HG03064 (cell line): Measurements from ENCODE around the gene ZNF579.

Source experiments
- ATAC-seq: cut with Tn5 transposase; IDR thresholded peaks from one replicate; pipeline ENCODE4 v1.9.1; 2021; ENCODE audit warnings: low read depth; ENCODE audit not compliant: unreplicated experiment

ZNF579 gene, protein sequence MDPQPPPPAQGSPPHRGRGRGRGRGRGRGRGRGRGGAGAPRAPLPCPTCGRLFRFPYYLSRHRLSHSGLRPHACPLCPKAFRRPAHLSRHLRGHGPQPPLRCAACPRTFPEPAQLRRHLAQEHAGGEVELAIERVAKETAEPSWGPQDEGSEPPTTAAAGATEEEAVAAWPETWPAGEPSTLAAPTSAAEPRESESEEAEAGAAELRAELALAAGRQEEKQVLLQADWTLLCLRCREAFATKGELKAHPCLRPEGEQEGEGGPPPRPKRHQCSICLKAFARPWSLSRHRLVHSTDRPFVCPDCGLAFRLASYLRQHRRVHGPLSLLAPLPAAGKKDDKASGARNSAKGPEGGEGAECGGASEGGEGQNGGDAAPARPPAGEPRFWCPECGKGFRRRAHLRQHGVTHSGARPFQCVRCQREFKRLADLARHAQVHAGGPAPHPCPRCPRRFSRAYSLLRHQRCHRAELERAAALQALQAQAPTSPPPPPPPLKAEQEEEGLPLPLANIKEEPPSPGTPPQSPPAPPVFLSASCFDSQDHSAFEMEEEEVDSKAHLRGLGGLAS

DNA sequence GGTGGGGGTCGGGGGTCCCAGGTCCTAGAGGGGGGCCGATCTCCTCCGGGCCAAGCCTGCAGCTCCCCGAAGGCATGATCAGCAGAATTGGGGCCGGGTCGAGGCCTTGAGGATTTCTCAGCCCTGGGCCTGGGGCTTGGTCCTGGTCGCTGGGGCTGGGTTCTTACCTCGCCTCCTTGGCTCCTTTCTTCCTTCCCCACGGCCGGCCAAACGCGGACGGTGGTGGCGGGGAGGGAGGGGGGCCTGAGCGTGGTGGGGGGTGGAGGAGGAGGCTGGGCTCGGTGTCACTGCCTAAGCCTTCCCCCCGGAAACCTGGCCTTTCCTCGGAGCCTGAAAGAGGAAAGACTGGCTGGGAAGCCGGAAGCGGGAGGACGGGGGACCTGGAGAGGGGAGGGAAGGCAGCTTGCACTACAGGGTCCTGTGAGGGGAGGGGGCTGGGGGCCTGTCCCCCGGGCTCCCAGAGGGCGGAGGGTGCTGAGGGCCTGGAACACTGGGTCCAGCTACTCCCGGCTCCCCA lies at the start of gene ZNF579:
ZNF579 (minus strand) TSS at position 221 of the 517 bp plus-strand sequence. CDS start 1,209 bp downstream, outside the sequence.
- ATAC-seq, result no peak

DNA sequence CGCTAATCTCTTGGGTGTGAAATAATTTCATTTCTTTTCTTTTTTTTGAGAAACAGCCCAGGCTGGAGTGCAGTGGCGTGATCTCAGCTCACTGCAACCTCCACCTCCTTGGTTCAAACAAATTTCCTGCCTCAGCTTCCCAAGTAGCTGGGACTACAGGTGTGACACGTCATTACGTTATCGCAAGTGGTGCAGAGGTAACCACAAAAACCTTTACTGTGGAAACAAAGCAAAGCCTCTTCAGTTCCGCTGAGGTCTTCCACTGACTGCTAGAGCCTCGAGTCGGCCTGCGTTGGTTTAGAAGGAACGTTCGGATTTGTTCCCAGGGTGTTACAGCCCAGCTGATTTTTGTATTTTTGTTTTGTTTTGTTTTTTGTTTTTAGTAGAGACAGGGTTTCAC lies 45.7 kb upstream of the ZNF579 start:
- ATAC-seq, result no peak

DNA sequence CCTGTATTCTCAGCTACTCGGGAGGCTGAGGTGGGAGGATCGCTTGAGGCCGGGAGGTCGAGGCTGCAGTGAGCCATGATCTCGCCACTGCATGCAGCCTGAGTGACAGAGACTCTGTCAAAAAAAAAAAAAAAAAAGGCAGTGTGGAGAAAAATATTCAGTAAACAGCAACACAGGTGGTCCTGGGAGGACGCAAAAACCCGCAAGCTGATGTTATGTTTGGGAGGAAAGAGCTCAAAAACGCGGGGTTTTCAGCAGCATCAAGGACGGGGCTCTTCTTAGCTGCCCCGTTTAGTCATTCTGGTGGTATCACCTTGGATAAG lies 44.3 kb upstream of the ZNF579 start:
- ATAC-seq, result no peak

DNA sequence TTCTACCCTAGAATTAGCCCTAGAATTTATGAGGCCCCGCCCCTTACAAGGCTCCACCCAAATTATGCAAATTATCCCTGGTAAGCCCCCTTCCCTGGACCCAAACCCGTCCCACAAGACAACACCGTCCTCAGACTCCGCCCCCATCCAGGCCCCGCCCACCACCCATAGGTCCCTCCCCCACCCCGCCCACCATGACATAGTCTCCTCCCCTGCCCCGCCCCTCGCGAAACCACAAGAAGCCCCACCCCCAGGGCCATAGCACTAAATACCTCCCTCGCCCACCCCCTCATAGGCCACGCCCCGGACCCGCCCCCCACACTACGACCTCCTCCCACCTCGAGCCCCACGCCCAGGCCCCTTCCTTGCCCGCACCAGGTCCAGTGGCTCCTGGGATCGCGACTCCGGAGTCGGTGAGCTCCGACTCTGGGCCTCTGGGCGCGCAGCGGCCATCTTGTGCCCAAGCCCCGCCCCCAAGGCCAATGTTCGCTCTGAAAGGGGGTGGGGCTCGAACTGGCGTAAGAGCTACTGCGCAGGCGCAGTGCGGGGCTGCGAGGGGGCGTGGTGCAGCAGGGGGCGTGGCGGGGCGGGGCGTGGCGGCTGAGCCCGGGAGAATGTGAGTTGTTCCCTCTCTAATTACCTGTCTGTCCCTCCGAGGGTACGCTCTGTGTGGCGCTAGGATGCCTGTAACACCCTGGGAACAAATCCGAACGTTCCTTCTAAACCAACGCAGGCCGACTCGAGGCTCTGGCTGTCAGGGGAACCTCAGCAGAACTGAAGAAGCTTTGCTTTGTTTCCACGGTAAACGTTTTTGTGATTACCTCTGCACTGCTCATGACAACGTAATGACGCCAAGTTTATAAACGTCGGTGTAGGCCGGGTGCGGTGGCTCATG lies 43.7 kb upstream of the ZNF579 start, which contains the start of gene ZNF784:
ZNF784 (minus strand) TSS at position 458 of the 895 bp plus-strand sequence; CDS start at position 453, 5 bp downstream.
- ATAC-seq, result peak; percentile 59

DNA sequence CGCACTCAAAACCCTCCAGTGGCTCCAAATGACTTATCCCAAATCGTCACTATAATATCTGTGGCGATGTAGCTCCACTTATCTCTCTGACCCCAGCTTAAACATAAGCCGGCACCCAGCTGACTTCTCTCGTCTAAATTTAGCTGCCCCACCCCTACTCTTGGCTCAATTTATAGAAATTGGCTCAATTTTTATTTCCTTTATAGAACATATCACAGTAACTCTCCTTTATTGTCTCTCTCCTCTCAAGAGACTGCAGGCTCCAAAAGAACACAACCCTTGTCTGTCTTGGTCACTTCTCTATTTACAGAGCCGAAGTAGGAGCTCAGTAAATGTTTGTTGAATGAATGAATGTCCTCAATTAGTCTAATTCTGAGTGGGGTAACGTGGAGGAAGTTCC lies 42.9 kb upstream of the ZNF579 start:
- ATAC-seq, result no peak

DNA sequence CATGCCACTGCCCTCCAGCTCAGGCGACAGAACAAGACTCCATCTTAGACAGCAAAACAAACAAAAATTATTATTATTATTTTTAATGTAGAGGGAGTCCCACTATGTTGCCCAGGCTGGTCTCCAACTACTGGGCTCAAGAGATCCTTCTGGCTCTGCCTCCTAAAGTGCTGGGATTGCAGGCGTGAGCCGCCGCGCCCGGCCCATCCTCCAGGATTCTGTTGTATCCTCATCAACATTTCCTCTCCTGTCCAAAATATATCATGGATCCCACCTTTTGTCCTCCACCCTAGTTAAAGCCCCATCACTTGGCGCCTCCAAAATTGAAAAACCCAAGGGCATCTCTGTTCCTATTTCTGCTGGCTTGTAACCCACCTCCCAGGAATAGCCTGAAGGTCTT lies 42.5 kb upstream of the ZNF579 start:
- ATAC-seq, result no peak

DNA sequence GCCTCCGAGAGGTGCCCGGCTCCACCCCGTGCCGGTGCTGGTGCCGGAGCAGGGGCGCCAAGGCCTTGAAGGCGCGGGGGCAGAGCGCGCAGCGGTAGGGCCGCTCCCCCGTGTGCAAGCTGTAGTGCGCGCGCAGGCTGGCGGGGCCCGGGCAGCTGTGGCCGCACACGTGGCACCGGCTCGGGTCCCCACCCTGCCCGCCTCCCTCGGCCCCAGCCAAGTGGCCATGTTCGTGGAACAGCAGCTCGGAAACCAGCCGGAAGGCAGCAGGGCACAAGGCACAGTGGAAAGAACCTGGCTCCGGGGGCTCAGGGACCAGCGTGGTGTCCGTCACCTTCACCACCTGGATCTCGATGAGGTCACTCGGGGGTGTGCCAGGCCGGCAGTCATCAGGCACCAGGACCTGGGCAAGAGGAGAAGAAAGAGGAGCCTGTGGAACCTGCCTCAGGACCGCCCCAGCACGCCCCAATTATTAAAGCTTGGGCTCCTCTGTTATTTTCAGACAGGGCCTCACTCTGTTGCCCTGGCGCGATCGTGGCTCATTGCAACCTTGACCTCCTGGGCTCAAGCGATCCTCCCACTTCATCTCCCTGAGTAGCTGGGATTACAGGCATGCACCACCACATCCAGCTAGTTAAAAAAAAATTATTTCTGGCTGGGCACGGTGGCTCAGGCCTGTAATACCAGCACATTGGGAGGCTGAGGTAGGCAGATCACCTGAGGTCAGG lies 41.8 kb upstream of the ZNF579 start:
- no peak for ATAC-seq

DNA sequence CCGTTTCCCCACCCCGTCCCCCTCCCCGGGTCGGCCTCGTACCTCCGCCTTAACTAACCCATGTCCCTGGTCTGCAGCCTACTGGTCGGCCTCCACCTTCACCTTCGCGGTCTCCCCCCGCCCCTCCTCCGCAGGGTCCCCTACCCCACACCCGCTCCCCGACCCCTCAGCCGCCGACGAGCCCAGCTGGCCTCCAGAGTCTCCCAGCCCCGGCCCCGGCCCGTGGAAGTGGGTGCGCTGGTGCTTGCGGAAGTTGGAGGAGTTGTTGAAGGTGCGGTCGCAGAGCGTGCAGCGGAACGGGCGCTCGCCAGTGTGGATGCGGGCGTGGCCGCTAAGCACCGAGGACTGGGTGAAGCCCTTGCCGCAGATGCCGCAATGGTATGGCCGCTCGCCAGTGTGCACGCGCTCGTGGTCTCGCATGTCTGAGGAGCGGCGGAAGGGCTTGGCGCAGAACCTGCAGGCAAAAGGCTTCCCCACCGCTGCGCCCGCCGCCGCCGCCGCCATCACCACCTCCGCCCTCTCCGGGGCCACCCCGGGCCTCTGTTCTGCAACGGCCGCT lies 41.1 kb upstream of the ZNF579 start:
- no peak for ATAC-seq

DNA sequence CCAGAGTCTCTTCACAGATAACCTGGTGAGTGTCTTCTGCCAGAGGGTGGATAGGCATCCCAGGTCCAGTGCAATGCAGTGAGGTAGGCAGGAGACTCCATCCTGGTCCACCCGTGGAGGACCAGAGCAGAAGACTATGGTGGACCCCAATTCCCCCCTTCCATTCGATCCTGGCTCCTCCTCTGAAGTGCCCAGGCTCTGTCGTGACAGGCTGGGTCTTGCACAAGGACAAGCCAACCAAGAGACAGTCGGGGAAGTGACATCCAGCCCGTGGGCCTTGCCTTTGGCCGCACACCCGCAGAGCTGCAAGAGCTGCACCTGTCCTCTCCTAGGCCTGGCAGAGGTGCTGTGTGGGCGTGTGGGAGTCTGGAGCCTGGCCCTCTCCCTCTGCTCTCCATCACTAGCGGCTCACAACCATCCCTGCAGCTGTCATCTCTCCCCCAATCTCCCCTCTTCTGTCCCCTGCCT lies 40.6 kb upstream of the ZNF579 start:
- no peak for ATAC-seq

DNA sequence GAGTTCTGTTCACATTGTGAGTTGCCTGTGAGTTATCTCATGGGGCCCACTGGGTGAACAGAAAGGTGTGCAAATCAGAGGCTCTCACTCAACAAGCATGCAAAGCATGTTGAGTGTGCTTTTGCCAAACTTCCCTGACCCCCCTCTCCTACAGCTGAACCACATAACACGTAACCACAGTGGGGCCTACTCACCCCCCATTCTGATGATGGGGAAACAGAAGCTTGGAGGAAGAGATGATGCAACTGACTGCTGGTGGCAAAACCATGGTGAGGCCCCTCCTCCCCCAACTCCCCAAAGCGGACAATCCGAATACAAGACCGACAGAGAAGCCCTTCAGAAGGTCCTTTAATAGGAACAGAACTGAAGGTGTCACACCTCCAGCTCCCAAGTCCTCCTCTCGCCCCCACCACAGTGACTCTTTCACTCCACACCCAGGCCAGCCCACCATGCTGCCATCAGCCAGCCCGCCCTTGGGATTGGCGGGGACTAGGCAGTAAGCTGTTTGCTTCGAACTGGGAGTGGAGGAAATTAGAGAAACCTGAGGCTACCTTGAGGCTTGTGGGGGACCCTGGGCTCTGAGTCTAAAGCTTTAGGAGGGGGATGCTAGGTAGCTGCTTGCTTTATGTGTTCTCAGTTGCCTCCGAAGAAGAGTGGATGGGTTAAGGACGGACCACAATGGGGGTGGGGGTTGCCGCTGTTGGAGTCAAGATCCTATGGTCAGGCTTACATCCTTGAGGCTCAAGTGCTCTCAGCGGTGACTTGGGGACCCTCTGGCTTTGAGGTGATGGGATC lies 40.0 kb upstream of the ZNF579 start:
- ATAC-seq, result no peak

DNA sequence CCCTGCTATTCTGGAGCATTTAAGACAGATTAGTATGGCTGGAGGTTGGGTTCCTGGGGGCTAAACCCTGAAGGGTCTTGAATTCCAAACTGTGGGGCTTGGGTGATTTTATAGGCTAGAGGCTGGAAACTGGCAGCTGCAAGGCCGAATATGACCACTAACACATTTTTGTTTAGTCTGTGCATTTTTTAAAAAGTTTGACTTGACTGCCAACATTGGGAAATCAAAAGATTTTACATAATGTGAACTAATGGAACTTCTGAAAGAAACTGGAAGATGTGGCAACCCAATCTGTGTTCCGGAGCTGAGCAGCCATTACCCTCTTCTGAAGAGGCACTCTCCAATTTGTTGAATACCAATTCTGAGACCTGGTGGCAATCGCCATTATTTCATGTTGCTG lies 38.6 kb upstream of the ZNF579 start:
- ATAC-seq, result no peak

DNA sequence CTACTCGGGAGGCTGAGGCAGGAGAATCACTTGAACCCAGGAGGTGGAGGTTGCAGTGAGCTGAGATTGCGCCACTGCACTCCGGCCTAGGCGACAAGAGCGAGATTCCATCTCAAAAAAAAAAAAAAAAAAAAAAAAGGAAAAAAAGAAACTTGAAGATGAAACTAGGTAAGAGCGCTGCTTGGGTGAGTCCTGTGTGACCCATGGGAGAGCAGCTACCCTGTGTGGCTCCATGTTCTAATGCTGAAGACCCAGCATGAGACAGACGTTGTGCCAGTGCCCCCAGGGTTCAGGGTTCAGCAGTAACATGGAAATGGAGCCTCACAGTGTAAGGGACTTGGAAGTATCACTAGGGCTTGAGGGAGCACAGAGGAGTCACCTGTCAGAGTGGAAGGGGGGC lies 37.8 kb upstream of the ZNF579 start:
- ATAC-seq, result no peak

DNA sequence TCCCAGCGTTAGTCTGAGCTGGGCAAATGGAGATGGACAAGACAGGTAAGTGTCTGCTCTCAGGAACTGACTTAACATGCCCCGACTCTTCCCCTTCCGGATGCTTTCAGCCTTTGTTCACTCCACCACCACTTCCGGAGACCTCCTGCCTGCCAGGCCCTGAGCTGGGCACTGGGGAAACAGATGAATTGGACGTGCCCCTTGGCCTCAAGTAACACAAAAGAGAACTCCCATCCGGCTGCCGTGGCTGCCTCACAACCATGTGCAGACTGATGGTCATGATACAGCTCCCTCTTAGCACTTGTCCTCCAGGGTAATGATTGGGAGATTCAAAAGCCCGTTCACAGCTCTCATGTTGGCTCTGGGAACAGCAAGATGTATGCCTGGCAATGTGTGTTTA lies 36.8 kb upstream of the ZNF579 start:
- ATAC-seq, result no peak

DNA sequence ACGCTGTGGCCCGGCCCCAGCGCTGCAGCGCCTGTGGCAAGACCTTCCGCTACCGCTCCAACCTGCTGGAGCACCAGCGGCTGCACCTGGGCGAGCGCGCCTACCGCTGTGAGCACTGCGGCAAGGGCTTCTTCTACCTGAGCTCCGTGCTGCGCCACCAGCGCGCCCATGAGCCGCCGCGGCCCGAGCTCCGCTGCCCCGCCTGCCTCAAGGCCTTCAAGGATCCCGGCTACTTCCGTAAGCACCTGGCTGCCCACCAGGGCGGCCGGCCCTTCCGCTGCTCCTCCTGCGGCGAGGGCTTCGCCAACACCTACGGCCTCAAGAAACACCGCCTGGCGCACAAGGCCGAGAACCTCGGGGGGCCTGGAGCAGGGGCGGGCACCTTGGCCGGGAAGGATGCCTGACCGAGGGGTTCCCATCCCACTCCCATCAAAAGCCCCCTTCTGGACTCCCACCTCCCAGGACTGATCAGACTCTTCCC lies 35.8 kb upstream of the ZNF579 start:
- ATAC-seq, result no peak

DNA sequence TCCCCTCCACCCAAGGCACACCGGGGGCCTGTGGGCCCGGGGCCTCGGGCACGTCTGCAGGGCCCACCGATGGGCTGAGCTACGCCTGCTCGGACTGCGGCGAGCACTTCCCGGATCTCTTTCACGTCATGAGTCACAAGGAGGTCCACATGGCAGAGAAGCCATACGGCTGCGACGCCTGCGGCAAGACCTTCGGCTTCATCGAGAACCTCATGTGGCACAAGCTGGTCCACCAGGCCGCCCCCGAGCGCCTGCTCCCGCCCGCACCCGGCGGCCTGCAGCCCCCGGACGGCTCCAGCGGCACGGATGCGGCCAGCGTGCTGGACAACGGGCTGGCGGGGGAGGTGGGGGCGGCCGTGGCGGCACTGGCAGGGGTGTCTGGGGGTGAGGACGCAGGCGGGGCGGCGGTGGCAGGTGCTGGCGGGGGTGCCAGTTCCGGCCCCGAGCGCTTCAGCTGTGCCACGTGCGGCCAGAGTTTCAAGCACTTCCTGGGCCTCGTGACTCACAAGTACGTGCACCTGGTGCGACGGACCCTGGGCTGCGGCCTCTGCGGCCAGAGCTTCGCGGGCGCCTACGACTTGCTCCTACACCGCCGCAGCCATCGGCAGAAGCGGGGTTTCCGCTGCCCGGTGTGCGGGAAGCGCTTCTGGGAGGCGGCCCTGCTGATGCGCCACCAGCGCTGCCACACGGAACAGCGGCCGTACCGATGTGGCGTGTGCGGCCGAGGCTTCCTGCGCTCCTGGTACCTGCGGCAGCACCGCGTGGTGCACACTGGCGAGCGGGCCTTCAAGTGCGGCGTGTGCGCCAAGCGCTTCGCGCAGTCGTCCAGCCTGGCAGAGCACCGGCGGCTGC lies 35.1 kb upstream of the ZNF579 start:
- ATAC-seq, result no peak

DNA sequence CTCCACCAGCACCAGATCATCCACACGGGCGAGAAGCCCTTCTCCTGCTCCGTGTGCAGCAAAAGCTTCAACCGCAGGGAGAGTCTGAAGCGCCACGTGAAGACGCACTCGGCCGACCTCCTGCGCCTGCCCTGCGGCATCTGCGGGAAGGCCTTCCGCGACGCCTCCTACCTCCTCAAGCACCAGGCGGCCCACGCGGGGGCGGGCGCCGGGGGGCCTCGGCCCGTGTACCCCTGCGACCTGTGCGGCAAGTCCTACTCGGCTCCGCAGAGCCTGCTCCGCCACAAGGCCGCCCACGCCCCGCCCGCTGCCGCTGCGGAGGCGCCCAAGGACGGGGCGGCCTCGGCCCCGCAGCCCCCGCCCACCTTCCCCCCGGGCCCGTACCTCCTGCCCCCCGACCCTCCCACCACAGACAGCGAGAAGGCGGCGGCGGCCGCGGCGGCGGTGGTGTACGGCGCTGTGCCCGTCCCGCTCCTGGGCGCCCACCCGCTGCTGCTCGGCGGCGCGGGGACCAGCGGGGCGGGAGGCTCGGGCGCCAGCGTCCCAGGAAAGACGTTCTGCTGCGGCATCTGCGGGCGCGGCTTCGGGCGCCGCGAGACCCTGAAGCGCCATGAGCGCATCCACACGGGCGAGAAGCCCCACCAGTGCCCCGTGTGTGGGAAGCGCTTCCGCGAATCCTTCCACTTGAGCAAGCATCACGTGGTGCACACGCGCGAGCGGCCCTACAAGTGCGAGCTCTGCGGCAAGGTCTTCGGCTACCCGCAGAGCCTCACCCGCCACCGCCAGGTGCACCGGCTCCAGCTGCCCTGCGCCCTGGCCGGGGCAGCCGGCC lies 34.3 kb upstream of the ZNF579 start:
- ATAC-seq, result no peak

DNA sequence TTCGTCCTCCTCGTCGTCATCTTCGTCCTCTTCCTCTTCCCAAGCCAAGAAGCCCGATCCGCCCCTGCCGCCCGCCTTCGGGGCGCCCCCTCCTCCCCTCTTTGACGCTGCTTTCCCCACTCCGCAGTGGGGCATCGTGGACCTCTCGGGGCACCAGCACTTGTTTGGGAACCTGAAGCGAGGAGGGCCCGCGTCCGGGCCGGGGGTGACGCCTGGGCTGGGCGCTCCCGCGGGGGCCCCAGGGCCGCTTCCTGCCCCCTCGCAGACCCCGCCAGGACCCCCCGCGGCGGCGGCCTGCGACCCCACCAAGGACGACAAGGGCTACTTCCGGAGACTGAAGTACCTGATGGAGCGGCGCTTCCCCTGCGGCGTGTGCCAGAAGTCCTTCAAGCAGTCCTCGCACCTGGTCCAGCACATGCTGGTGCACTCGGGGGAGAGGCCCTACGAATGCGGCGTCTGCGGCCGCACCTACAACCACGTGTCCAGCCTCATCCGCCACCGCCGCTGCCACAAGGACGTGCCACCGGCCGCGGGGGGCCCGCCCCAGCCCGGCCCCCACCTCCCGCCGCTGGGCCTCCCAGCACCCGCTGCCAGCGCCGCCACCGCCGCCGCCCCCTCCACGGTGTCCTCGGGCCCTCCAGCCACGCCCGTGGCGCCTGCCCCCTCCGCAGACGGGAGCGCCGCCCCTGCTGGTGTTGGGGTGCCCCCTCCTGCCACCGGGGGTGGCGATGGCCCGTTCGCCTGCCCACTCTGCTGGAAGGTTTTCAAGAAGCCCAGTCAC lies 33.5 kb upstream of the ZNF579 start:
- no peak for ATAC-seq
